GM12873 (cell line): ENCODE data around the gene HMHB1.

ENCODE experiments used
- CTCF ChIP-seq: IDR thresholded peaks from 2 replicates; pipeline ENCODE4 v1.5.1; 2012; ENCODE audit warnings: low read depth, mild to moderate bottlenecking, moderate library complexity, low read length, control low read depth; ENCODE audit not compliant: insufficient read depth; ENCODE audit errors: missing control alignments

Gene HMHB1

GRCh38 chr5:143850050-143850683 is 38.2 kb downstream of the HMHB1 start:
- no peak for TF ChIP-seq CTCF

- no peak for TF ChIP-seq CTCF
These were observed 39.4 kb downstream of the HMHB1 start for GRCh38 chr5:143851383-143851782.

DNA sequence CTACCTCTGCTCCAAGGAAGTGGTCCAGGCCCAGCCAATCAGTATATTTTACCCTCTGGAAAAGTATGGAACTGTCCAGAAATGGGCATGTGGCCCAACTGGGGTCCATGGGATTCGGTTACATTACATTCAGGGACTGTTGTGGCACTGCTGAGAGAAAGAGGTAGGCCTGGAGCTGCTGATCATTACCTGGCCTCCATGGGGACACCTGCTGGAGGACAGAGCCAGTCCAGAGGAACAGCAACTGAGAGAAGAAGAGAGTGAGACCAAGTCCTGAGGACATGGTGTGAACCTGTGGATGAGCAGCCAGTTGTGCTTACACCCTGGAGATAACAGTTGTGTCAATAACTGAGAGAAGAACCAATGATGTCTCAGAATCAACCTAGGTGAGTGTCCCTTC is 48.2 kb downstream of the HMHB1 start:
- peak; percentile 29 for TF ChIP-seq CTCF

- no peak for TF ChIP-seq CTCF
These were observed 50.3 kb downstream of the HMHB1 start for GRCh38 chr5:143862271-143862670.

- no peak for TF ChIP-seq CTCF
These were observed 53.6 kb downstream of the HMHB1 start for GRCh38 chr5:143865426-143866025.
